Cardiac fibroblast (primary cell): ENCODE results near the gene TTC33.

Experiments
- DNase-seq, 2 donors: peaks; one replicate each; pipeline versions ENCODE4 v3.0.0 to v3.0.0-alpha.2; 2010; ENCODE audit warnings: low read depth in 2 of 2
- H3K4me3 ChIP-seq, 2 donors: replicated peaks in 1 of 2; 1 replicate in 1 of 2; 2 replicates in 1 of 2; pipeline ENCODE4 v1.5.1; 2011; ENCODE audit warnings: low read depth in 2 of 2, low read length in 2 of 2, mild to moderate bottlenecking in 2 of 2, moderate library complexity in 1 of 2
- TF ChIP-seq, protein P1 (sequence below): IDR thresholded peaks from one replicate; pipeline ENCODE4 v1.5.1; 2011; ENCODE audit warnings: low read depth, mild to moderate bottlenecking, low read length, inconsistent platforms

TTC33 gene, protein sequence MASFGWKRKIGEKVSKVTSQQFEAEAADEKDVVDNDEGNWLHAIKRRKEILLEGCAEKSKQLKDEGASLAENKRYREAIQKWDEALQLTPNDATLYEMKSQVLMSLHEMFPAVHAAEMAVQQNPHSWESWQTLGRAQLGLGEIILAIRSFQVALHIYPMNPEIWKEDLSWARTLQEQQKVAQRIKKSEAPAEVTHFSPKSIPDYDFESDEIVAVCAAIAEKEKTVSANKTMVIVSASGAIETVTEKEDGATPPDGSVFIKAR

DNA sequence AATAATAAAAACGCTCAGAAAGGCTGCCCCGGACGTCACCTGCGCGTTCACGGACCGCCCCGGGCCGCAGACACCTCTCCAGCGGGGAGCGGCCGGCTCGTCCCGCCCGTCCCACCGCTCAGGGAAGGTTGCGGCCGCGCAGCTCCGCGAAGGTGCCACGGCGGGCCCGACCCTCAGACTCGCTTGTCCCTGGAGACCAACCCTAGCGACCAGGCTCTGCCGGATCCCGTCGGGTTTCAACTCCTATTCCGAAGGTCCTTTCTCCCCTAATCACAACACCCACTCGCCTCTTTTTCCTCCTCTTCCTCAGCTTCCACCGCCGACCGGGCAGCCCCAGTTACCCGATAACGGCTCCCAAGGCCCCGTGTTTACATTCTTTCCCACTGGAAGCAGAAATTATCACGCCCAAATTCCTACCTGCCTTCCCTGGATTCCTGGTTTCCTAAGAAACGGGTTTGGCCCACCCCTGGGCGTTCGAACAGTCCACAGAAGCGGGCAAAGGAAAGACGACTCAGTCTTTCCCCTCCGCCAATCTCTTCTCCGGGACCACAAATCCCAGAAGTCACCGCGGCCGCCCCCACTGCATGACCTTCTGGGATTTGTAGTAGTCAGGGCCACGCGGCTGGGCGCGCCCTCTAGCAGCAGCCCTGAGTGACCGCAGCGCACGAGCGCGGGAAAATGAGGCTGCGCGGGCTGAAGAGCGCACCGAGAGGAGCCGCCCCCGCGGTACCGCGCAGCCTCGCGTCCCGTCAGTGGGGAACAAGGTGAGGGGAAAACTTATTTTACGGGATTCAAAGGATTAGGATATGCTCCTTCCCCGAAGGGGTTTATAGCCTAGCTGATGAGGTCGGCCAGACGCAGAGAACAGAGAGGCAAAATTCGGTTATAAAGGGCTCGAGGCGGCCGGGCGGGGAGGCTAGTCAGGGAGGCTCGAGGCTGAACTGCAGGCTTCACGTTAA lies at the start of gene TTC33:
Gene TTC33, minus strand, starts transcription at position 555 of the 959 bp plus-strand sequence. CDS start 8,943 bp downstream, outside the sequence.
- DNase-seq, result peak; percentile 96
- TF ChIP-seq, protein P1, sequence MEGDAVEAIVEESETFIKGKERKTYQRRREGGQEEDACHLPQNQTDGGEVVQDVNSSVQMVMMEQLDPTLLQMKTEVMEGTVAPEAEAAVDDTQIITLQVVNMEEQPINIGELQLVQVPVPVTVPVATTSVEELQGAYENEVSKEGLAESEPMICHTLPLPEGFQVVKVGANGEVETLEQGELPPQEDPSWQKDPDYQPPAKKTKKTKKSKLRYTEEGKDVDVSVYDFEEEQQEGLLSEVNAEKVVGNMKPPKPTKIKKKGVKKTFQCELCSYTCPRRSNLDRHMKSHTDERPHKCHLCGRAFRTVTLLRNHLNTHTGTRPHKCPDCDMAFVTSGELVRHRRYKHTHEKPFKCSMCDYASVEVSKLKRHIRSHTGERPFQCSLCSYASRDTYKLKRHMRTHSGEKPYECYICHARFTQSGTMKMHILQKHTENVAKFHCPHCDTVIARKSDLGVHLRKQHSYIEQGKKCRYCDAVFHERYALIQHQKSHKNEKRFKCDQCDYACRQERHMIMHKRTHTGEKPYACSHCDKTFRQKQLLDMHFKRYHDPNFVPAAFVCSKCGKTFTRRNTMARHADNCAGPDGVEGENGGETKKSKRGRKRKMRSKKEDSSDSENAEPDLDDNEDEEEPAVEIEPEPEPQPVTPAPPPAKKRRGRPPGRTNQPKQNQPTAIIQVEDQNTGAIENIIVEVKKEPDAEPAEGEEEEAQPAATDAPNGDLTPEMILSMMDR, result peak; percentile 52
- H3K4me3 ChIP-seq, result peak within 1 kb of the TSS; percentile 93

DNA sequence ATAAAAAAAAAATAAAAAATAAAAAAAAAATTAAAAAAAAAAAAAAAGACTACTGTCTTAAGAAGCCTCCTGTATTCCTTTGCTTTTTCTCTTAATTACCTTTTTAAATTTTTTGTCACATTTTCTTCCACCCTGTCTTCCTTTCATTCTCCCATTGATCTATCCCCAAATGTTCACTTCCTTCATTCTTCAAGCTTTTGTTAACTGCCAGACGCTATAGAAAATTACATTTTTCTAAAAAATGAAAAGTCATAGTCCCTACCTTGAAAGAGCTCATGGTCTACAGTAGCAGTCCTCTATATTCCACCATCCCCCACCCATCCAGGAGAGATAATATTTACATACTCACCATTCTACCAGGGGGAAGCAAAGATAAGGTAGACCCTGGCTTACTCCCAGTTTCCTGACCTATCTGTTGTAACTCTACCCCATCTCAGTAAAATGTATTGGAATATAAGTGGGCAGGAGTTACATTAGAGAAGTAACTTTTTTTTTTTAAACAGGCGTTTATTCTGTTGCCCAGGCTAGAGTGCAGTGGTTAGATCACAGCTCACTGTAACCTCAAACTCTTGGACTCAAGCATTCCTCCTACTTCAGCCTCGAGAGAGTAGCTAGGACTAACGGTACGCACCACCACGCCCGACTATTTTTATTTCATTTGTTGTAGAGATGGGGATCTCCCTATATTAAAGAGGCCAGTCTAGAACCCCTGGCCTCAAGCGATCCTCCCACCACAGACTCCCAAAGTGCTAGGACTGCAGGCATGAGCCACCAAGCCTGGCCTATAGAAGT lies 46.2 kb upstream of the TTC33 start:
- TF ChIP-seq, protein P1, result no peak
- H3K4me3 ChIP-seq, result no peak overlapping the region
- DNase-seq, result no peak

DNA sequence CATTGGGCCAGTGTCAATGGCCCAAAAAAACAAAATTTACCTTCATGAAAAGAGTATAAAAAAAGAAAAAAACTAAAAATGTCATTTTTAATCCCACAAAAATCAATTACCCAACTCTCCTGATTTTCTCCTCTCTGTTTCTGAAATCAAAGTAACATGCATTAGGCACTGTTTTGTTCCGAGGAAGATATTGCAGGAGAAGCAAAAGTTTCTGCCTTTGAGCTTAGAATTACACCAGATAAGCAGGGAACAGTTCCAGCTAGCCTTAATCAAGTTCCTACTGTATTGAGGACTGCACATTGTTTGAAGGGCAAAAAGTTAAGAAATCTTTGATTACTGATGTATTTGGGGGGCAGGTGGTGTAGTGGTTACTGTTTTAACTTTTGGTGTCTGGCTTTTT lies 43.5 kb upstream of the TTC33 start:
- peak; percentile 19 to 32 for DNase-seq
- peak overlapping the region; percentile 65 to 90 for H3K4me3 ChIP-seq
- TF ChIP-seq, protein P1, result no peak

DNA sequence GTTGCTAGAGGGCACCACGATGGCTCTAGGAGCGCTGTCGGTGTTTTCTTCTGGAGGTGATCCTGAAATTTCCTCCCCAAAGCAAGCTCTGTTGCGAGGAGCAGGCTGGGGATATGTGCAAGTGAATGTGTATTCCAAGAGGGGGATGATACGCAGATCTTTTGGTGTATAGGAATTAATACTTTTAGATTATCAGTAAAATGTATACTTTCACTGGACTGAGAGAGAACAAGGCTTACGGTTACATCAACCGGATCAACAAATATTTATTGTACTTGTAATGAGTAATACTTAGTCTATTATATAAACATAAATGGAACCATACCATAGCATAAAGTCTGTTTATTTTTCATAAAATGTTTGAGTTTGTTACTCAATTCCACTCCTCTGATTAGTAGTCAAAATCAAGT lies 43.0 kb upstream of the TTC33 start:
- peak; percentile 64 to 73 for DNase-seq
- H3K4me3 ChIP-seq, result peak overlapping the region; percentile 65 to 90
- TF ChIP-seq, protein P1, result no peak

DNA sequence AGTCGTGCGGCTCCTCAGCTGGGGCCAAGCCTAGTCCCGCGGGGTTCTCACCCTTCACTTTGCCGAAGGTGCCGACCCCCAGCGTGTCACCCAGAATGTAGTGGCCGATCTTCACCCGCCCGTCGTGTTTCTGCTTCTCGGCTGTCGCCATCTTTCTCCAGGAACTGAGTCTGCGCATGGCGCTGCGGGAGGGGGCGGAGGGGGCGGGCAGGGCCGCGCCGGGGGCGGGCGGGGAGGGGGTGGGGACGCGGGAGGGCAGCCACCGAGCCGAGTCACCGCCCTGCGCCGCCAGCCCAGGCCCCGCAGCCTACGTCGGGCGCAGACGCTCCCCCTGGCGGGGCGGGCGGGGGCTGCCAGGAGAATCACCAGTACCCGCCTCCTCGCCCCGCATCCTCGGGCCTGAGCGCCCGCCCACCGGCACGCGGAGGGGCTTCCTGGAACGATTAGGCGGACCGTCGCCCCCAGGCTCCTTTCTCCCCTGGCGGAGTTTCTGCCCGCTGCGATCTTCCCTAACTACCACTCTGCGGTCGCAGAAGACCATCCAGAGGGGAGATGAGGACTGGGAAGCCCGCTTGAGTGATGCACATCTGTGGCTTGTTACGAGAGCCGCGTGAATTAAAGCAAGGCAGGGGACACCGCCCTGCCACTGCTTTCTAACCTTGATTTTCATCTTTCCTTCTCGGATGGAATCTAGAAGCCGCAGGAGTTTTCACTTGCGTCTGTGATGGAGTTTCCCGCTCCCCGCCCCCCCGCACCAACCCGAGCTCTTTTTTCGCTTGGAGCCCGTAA lies 42.4 kb upstream of the TTC33 start, which contains the start of gene PRKAA1:
Gene PRKAA1, minus strand, starts transcription at position 363 of the 789 bp plus-strand sequence. Its CDS starts 185 bp downstream, at position 178.
- TF ChIP-seq, protein P1, result peak; percentile 47
- peak; percentile 84 to 92 for DNase-seq
- H3K4me3 ChIP-seq, result peak within 1 kb of the TSS; percentile 74 to 90
